Vagina (tissue), 2 donors: Measurements from ENCODE around the gene PSTPIP2.

Experiments
- CTCF ChIP-seq, 3 experiments: fragments of 450-650 bp in 2 of 3; fragments of 200-600 bp in 1 of 3; sonication (generic) in 1 of 3; IDR thresholded peaks; one replicate each; pipeline ENCODE4 v1.5.1; 2017 to 2019; ENCODE audit warnings: antibody characterized with exemption in 3 of 3, mild to moderate bottlenecking in 2 of 3, moderate library complexity in 2 of 3
- POLR2A ChIP-seq, 2 donors: fragments of 450-650 bp; IDR thresholded peaks; one replicate each; pipeline ENCODE4 v1.6.1; 2017; ENCODE audit warnings: antibody characterized with exemption in 2 of 2, mild to moderate bottlenecking in 2 of 2, moderate library complexity in 2 of 2

- TF ChIP-seq CTCF (IDR thresholded peaks at IDR 0.05) (no peak), POLR2A (IDR thresholded peaks at IDR 0.05) (no peak)
These were observed at the start of gene PSTPIP2 for GRCh38 chr18:46071653-46072375.
